GM13977 (cell line): ENCODE data around the gene TTYH1.

Source experiments
- DNase-seq: peaks from one replicate; pipeline ENCODE4 v3.0.0; 2012; ENCODE audit warnings: low spot score
- CTCF ChIP-seq: IDR thresholded peaks from 2 replicates; pipeline ENCODE4 v1.5.1; 2012; ENCODE audit warnings: mild to moderate bottlenecking, control low read depth; ENCODE audit not compliant: insufficient read depth; ENCODE audit errors: extremely low read depth, missing control alignments
- in situ Hi-C: fragments of 300-500 bp; cut with MboI; formaldehyde crosslinking; loops from one replicate; pipeline ENCODE4 v1.12.0; 2022; ENCODE audit warnings: low sequenced_read_pairs, low pct_unique_long_range_greater_than_20kb, mixed read lengths, inconsistent platforms; ENCODE audit not compliant: unreplicated experiment

Gene TTYH1

DNA sequence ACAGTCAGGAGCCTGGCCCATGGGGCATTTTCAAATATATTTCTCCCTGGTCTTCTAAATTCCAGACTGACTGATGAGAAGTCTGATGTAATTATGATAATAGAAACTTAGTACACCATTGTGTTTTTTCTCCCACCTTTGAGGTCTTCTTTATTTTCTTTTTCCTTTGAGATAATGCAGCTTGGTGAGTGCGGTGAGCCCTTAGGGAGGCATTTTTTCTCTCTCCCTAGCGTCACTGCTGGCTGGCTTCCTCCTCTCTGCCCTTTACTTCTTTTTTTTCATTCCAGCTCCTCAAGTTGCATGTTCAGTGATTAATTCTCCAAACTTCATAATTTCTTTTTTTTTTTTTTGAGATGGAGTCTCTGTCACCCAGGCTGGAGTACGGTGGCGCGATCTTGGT, 70.6 kb downstream of the TTYH1 start:
- in situ Hi-C loops = loop anchor here (10.0 to 25.0 kb wide), 2 partner anchors 169 to 426 kb away; partner anchors contain the start of gene NCR1
- DNase-seq = no peak
- TF ChIP-seq CTCF = no peak
